D721Med (cell line): ENCODE results near the gene VPS37D.
"Not testable (repeated sequence)": the region's sequence is repeated elsewhere in the genome, so short reads cannot be mapped to it uniquely, and the experiment has no call there.

Experiments used
- DNase-seq: peaks from one replicate; pipeline ENCODE4 v3.0.0; 2011; ENCODE audit warnings: low spot score; ENCODE audit not compliant: insufficient read length
- FAIRE-seq: peaks from 2 replicates; lab custom pipeline; 2011; peaks lifted over from hg19 to GRCh38; lab: Jason Lieb, UNC
- TF ChIP-seq, protein P1 (sequence below): IDR thresholded peaks from 2 replicates; pipeline ENCODE4 v1.5.1; 2012; ENCODE audit warnings: mild to moderate bottlenecking, control low read depth; ENCODE audit not compliant: insufficient read depth; ENCODE audit errors: missing control alignments

The VPS37D gene

DNA sequence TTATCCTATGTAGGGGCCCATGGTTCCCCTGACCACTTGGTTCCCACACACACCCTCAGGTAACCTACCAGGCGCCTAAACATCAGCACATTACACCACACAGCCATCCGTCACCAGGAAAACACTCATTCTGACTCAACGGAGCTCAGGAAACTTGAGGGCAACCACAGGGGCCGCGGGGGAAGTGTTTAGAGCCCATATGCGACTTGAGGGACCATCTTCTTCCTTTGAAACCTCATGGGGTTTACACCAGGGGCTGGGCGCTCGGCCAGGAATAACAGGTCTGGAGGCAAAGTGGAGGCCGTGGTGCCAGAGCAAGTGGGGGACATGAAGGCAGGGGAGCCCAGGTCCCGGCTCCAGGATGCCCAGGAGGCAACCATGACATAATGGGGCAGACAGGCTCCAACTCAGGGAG is 50.4 kb downstream of the VPS37D start:
- DNase-seq (peak; percentile 13), FAIRE-seq (no peak)
- TF ChIP-seq, protein P1, sequence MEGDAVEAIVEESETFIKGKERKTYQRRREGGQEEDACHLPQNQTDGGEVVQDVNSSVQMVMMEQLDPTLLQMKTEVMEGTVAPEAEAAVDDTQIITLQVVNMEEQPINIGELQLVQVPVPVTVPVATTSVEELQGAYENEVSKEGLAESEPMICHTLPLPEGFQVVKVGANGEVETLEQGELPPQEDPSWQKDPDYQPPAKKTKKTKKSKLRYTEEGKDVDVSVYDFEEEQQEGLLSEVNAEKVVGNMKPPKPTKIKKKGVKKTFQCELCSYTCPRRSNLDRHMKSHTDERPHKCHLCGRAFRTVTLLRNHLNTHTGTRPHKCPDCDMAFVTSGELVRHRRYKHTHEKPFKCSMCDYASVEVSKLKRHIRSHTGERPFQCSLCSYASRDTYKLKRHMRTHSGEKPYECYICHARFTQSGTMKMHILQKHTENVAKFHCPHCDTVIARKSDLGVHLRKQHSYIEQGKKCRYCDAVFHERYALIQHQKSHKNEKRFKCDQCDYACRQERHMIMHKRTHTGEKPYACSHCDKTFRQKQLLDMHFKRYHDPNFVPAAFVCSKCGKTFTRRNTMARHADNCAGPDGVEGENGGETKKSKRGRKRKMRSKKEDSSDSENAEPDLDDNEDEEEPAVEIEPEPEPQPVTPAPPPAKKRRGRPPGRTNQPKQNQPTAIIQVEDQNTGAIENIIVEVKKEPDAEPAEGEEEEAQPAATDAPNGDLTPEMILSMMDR = no peak

DNA sequence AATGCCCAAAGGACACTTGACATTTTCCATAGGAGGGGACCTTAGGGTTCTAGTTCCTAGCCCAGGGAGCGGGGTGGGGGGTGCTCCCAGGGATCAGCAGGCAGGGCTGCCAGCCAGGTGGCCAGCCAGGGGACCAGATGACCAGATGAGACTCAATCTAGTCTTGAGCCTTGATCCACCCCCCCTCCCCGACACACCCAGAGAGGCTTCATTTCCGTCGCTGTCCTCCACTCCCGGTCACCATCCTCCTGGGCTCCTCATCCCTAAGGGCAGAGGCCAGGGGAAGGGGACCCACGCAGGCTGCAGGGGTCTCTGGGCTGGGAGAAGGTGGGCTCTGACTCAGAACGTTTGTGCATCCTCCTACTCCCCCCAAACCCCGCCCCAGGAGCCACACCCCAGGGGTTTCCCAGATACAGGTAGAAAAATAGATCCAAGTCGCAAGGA is 50.8 kb downstream of the VPS37D start:
- peak; percentile 7 for DNase-seq
- no peak for FAIRE-seq
- TF ChIP-seq, protein P1 = no peak

DNA sequence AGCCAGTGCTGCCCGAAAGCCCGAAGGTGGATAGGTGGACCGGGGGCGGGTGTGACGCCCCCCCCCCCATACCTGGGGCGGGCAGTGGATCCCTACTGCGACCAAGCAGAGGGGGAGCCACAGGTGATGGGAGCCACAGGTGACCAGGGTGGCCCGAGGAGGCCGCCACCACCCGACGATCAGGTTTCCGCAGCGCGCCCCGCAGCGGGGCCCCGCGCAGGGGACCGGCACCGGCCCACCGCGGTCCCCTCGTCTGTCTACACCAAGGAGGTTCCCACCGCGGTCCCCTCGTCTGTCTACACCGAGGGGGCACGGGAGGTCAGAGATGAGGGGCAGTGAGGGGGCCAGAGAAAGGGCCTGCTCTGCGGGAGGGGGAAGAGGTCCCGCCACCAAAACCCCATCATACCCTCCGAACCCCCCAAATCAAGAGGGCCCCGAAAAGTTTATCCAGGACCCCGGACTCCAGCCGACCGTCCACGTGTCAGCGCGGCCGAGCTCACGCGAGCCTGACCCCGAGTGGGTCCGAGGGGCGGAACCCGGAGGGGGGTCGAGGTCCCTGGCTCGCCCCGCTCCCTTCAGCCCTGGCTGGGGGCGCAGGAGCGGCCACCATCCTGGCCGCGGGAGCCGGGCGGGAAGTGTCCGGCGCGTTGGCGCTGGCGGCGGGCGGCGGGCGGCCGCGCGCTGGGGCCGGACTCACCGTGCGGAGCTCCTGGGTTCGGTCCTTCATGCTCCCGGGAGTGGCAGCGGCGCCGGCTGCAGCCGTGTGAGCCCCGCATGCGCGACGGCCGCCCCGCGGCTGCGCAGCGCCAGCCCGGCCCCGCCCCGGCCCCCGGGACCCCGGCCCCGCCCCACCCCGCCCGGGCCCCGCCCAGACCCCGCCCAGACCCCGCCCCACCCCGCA is 51.5 kb downstream of the VPS37D start, which contains the start of gene STX1A:
Gene STX1A, minus strand, starts transcription at position 765 of the 901 bp plus-strand sequence. Its CDS starts 38 bp downstream, at position 727.
- DNase-seq (peak; percentile 96), FAIRE-seq (no peak)
- TF ChIP-seq, protein P1 = no peak

DNA sequence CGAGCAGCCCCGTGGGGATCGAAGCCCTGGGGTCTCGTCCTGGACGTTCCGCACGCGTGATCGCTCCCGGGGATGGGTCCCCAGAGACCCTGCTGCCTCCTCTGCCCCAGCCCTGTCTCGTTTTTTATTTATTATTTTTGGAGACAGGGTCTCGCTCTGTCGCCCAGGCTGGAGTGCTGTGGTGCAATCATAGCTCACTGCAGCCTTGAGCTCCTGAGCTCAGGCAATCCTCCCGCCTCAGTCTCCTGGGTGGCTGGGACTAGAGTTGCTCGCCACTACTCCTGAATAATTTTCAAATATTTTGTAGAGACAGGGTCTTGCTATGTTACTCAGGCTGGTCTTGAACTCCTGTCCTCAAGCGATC is 52.2 kb downstream of the VPS37D start:
- TF ChIP-seq, protein P1 = no peak
- no peak for FAIRE-seq
- DNase-seq = no peak

DNA sequence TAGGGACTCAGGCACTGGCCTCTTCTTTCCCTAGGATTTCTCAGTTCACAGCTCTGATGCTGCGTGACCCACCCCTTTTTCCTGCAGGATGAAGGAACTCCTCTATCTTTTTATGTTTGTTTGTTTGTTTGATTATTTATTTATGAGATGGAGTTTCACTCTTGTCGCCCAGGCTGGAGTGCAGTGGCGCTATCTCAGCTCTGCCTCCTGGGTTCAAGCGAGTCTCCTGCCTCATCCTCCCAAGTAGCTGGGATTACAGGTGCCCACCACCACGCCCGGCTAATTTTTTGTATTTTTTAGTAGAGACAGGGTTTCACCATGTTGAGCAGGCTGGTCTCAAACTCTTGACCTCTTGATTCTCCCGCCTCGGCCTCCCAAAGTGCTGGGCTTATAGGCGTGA is 52.8 kb downstream of the VPS37D start:
- FAIRE-seq, DNase-seq: not testable (repeated sequence)

DNA sequence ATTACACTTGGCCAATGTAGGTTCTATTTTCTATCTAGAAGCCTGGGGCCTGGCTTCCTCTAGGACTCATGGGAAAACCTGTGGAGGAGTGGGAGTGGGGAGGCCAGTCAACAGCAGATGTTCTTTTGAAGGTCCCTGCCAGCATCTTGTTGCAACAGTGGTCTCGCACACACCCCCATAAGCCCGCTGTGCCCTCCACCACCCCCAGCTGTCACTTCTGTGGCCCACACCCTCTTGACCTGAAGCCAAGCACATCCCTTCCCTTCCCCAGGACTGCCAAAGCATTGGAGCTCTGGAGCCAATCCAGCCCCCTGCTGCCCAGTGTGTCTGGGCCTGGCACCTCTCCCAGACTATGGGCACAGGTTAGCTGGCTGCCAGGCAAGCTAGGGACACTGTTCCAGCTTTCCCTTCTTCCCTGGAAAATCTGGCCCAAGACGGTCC is 53.8 kb downstream of the VPS37D start:
- TF ChIP-seq, protein P1 = no peak
- DNase-seq (no peak), FAIRE-seq (no peak)
